ENCODE data around the gene COL4A6.

COL4A6 gene

GRCh38 chrX:108268434-108269080 lies 169.7 kb downstream of the COL4A6 start:
- no peak for DNase-seq

- DNase-seq, result no peak
These were observed 170.7 kb downstream of the COL4A6 start for GRCh38 chrX:108267557-108267956.

- DNase-seq, result no peak
These were observed 173.8 kb downstream of the COL4A6 start for GRCh38 chrX:108264376-108264775.

GRCh38 chrX:108261549-108262203 lies 176.5 kb downstream of the COL4A6 start:
- no peak for DNase-seq

GRCh38 chrX:108257556-108257955 lies 180.7 kb downstream of the COL4A6 start:
- DNase-seq, result no peak

GRCh38 chrX:108254636-108255035 lies 183.6 kb downstream of the COL4A6 start:
- DNase-seq, result no peak

GRCh38 chrX:108250654-108251579 lies 187.3 kb downstream of the COL4A6 start:
- DNase-seq, result no peak

GRCh38 chrX:108246304-108246954 lies 191.8 kb downstream of the COL4A6 start:
- no peak for DNase-seq

- DNase-seq, result no peak
These were observed 192.8 kb downstream of the COL4A6 start for GRCh38 chrX:108245462-108245861.

- no peak for DNase-seq
These were observed 202.2 kb downstream of the COL4A6 start for GRCh38 chrX:108235986-108236385.

- no peak for DNase-seq
These were observed 207.6 kb downstream of the COL4A6 start for GRCh38 chrX:108230574-108230973.

- no peak for DNase-seq
These were observed 213.2 kb downstream of the COL4A6 start for GRCh38 chrX:108224727-108225621.

GRCh38 chrX:108224218-108224617 lies 214.0 kb downstream of the COL4A6 start:
- DNase-seq, result no peak

GRCh38 chrX:108223585-108223984 lies 214.6 kb downstream of the COL4A6 start:
- DNase-seq, result no peak

GRCh38 chrX:108221301-108221864 lies 216.8 kb downstream of the COL4A6 start:
- no peak for DNase-seq

- no peak for DNase-seq
These were observed 218.1 kb downstream of the COL4A6 start for GRCh38 chrX:108219949-108220601.

- no peak for DNase-seq
These were observed 220.3 kb downstream of the COL4A6 start for GRCh38 chrX:108217876-108218275.

GRCh38 chrX:108216919-108217571 lies 221.2 kb downstream of the COL4A6 start:
- no peak for DNase-seq

- no peak for DNase-seq
These were observed 221.8 kb downstream of the COL4A6 start for GRCh38 chrX:108216405-108216804.

- DNase-seq, result no peak
These were observed 226.9 kb downstream of the COL4A6 start for GRCh38 chrX:108211301-108211700.
